Activated CD4-positive, alpha-beta T cell treated with anti-CD3 and anti-CD28 coated beads for 24 hours (primary cell): ENCODE results near the gene IZUMO4.

Experiments used
- DNase-seq, 2 donors: peaks; one replicate each; pipeline ENCODE4 v3.0.0-alpha.2; 2020; ENCODE audit warnings: low read depth in 2 of 2

The IZUMO4 gene

GRCh38 chr19:2108251-2109016, 11.7 kb downstream of the IZUMO4 start:
- no peak for DNase-seq

- no peak for DNase-seq
Measured at GRCh38 chr19:2109046-2109864, 12.5 kb downstream of the IZUMO4 start.

DNA sequence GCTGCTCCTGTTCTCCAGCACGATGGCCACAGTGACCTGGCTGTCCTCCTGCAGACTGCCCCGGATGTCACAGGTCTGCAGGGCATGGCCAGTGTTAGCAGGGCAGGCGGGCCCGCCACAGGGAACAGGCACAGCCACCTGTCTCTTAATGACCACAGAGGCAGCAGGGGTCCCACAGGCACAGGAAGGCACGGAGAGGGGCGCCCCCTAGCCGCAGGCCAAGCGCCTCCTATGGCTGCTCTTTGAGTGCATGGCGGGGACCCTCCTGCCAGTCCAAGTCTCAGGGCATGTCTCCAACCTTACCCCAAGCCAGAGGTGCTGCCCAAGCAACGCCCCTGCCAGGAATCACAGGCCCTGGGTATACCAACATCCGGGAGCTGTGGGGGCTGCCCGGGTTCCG, 14.1 kb downstream of the IZUMO4 start:
- no peak for DNase-seq

GRCh38 chr19:2111425-2111824, 14.7 kb downstream of the IZUMO4 start:
- DNase-seq: no peak

- DNase-seq: no peak
Measured at GRCh38 chr19:2111886-2112285, 15.2 kb downstream of the IZUMO4 start.

DNA sequence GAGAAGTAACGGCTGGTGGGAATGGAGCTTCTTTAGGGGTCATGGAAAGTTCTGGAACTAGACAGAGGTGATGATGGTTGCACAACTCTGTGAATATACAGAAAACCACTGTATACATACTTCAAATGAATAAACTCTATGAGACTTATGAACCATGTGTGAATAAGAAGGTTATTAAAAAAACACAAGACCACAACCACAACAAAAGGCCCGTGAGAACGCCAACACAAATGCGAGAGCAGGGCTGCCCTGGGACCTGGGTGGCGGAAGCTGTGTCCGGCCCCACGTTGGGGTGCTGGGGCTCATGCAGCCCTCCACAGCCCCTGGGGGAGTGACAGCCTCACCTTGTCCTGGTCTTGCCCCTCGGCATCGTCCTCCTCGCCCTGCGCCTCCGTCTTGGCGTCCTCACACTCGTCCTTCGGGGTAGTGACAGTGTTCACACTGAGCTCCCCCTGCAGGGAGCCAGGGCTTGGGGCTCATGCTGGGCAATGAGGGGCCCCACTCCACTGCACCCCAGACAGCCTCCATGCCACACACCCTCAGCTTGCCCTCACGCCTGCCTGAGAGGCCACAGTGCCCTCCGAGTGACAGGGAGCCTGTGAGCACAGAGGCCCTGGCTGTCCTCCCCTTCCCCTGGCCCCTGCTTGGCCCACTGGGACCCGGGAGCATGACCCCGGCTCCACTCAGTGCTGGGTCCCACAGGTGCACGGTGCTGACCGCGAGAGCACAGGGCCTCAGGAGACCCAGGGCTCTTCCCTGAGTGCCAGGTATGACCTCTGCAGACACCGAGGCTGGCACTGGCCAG, 16.0 kb downstream of the IZUMO4 start:
- DNase-seq: no peak

DNA sequence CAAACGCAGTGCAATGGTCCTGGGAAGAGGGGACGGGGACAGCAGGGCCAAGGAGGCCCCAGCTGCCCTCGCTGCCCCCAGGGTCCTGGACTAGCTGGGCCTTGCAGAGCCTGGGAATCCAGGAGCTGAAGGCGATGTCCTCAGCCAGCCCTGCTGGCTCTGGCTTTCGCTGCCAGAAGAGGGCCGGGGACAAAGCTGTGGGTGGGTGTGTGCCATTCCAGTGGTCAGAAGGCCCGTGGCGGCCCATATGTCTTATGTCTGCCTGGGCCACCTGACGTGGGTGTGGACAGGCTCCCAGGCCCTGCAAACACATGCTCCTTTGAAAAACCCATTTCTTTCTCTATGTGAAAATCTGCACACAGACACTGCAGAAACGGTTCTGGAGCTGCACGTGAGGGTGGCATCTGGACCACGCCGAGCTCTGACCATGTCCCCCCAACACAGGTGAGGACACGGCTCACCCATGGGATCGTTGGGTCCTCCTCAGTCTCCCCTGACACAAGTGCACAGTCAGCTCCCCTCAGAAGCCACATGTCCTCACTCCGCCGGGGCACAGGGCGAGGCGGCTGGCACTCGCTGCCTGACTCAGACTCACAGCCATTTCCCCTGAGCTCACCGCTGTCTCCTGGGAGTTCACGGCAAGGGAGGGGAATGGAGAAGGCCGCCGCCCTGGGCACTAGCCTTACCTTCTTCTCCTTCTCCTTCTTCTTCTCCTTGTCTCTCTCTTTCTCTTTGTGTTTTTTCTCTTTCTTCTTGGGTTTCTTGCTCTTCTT, 16.9 kb downstream of the IZUMO4 start:
- no peak for DNase-seq

DNA sequence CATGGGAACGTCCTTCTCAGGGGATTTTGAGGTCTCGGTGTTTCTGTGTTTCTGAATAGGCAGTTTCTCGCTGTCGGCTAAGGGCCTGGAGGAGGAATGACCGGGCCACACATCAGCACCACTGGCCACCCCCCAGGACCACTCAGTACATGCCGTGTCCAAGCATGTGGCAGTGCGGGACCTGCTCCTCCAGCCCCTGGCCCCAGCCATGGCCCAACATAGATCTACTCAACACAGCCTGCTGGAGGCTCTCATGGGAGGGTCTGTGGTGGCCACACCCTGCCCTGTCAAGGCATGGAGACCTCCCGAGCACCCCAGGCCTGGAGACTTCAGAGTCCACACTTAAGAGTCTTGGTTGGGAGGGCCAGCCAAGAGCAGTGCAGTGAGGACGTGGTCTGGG, 17.5 kb downstream of the IZUMO4 start:
- no peak for DNase-seq

DNA sequence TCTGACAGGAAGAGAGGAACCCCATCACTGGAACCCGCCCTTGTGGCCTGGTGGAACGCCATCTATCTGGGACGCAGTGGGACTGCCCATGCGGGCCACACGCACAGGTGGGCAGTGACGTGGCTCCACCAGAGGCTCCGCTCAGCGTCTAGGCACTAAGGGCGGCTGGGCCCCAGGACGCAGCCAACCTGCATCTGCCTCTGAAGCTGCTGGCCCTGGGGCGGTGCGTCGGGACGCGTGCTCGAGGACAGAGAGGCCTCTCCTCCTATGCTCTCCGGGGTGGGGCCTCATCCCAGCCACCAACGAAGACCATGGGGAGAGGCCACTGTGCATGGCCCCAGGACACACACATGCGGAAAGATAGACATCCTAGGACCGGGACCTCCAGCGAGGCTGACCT, 18.1 kb downstream of the IZUMO4 start:
- no peak for DNase-seq

DNA sequence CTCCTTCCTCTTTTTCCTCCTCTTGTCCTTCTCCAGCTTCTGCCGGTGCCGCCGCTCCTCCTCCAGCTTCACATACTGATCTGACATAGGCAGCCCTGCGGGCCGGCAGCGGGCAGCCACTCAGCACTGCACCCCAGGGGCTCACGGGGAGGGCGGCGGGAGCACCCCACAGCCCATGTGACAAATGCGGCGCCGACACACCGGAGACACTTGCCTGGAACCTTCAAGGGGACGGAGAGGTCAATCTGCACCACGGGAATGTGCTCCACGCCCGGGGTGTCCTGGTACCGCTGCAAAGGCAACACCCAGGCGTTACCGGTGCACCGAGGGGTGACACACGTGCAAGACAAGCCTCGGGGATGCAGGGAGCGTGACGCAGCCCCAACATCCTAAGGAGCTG, 18.6 kb downstream of the IZUMO4 start:
- DNase-seq: no peak

GRCh38 chr19:2115911-2116426, 19.3 kb downstream of the IZUMO4 start:
- DNase-seq: no peak

GRCh38 chr19:2116507-2116906, 19.8 kb downstream of the IZUMO4 start:
- DNase-seq: no peak

DNA sequence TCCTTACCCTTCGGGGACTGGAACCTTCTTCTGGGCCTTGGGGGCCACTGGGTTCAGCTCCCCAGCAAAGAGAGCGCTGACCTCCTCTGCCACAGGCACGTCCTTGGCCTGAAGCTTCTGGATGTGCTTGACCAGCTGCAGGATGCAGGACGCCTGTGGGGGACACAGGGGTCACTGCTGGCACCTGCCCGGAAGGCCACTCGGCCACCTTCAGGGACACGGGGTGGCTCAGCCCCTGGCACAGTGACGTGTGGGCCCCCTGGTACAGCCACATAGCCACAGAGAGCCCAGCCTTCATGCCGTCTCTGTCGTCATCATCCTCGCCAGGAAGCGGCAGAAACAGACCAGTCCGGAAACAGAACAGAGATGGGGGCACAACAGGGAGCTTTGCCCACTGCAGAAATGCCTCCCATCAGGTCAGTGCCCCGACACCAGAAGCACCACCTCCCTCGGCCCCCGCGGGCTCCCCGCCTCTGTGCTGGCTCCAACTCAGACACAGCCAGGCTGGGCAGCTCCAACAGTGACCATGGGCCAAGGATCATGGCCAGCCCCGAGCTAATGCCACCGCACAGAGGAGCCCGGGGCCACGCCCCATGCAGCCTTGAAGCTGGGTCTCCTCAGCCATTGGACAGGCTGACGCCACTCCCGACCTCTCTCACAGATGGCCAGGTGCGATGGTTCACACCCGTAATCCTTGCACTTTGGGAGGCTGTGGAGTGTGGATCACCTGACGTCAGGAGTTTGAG, 20.7 kb downstream of the IZUMO4 start:
- DNase-seq: no peak

GRCh38 chr19:2118438-2118837, 21.7 kb downstream of the IZUMO4 start:
- no peak for DNase-seq

GRCh38 chr19:2119921-2120785, 23.4 kb downstream of the IZUMO4 start:
- DNase-seq: no peak

- DNase-seq: no peak
Measured at GRCh38 chr19:2120821-2121220, 24.1 kb downstream of the IZUMO4 start.

GRCh38 chr19:2121416-2122051, 24.8 kb downstream of the IZUMO4 start:
- no peak for DNase-seq

GRCh38 chr19:2122251-2122650, 25.5 kb downstream of the IZUMO4 start:
- no peak for DNase-seq

DNA sequence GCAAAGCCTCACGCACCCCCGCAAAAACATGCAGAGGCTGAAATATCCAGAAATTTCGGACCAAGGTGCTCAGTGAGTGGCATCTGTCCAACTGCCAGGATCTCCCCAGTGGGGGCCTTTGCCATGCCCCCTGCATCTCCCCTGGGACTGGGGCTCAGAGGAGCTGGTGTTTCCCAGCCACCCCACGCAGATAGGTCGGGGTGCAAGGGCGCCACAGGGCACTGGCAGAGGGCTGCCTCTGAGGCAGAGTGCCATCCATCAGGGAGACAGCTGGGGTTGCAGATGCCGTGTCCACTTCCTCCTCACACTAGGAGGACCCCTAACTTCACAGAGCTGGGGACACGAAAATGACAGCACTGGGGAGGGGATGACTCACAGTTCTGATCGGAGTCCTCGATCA, 26.3 kb downstream of the IZUMO4 start:
- no peak for DNase-seq
